ENCODE results near the gene CES4A.
A peak's percentile ranks its signal among the peaks of the same experiment; 100 is the strongest.

CES4A gene

GRCh38 chr16:67017810-67018488, 29.6 kb downstream of the CES4A start:
- no peaks in the 10 kb centered on the region for H3K36me3 ChIP-seq (ENCODE audit: control insufficient read depth, insufficient read depth, low read length)
- peaks cover 35% of the 10 kb centered on the region for H3K27me3 ChIP-seq (ENCODE audit: control insufficient read depth, insufficient read depth, low read length)
- H3K9ac ChIP-seq (ENCODE audit: low read length), result no peak overlapping the region
- H3K4me3 ChIP-seq (ENCODE audit: low read length), result no peak overlapping the region
- H3K9me3 ChIP-seq (ENCODE audit: control insufficient read depth, low read length), result no peaks in the 10 kb centered on the region
- peaks cover 17% of the 10 kb centered on the region for H3K4me1 ChIP-seq (ENCODE audit: control insufficient read depth, insufficient read depth, low read length)

DNA sequence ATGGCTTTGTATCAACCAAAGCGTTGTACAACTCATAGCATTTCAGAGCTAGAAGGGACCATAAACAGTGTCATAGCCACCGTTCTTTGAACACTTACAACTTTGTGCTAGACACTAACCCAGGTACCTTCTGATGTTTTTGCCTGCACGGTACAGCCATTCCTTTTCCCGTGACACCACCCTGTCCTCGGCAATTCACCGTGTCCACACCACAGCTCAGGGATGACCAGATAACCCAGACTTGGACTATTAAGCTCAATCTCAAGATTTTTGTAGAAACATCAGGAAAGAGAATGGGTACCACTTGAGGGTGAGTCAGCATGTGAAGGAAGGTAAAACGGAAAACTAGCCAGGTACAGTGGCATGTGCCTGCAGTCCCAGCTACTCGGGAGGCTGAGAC, 30.8 kb downstream of the CES4A start:
- Histone ChIP-seq H3K27me3 (ENCODE audit: control insufficient read depth, insufficient read depth, low read length) (peaks cover 24% of the 10 kb centered on the region), H3K4me3 (ENCODE audit: low read length) (no peak overlapping the region), H3K4me1 (ENCODE audit: control insufficient read depth, insufficient read depth, low read length) (peaks cover 25% of the 10 kb centered on the region), H3K36me3 (ENCODE audit: control insufficient read depth, insufficient read depth, low read length) (no peaks in the 10 kb centered on the region), H3K9me3 (ENCODE audit: control insufficient read depth, low read length) (no peaks in the 10 kb centered on the region), H3K9ac (ENCODE audit: low read length) (no peak overlapping the region)

DNA sequence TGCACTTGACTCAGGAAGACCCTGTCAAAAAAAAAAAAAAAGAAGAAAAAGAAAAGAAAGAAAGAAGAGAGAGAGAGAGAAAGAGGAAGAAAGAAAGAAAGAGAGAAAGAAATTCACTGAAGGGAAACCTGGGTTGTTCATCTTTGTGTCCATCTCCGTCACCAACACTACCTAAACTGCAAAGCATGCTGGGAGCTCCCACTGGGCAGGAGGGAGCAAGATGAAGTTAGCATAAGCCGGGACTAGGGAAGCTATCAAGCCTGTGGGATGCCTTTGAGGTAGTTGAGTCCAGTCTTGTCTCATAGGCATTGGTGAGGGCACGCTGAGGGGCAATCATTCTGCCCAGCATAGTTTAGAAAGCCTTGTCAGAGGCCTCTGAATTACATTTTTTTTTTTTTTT, 32.9 kb downstream of the CES4A start:
- Histone ChIP-seq H3K27me3 (ENCODE audit: control insufficient read depth, insufficient read depth, low read length) (peaks cover 9% of the 10 kb centered on the region), H3K9ac (ENCODE audit: low read length) (no peak overlapping the region), H3K4me1 (ENCODE audit: control insufficient read depth, insufficient read depth, low read length) (peaks cover 21% of the 10 kb centered on the region), H3K9me3 (ENCODE audit: control insufficient read depth, low read length) (no peaks in the 10 kb centered on the region), H3K4me3 (ENCODE audit: low read length) (no peak overlapping the region), H3K36me3 (ENCODE audit: control insufficient read depth, insufficient read depth, low read length) (no peaks in the 10 kb centered on the region)

DNA sequence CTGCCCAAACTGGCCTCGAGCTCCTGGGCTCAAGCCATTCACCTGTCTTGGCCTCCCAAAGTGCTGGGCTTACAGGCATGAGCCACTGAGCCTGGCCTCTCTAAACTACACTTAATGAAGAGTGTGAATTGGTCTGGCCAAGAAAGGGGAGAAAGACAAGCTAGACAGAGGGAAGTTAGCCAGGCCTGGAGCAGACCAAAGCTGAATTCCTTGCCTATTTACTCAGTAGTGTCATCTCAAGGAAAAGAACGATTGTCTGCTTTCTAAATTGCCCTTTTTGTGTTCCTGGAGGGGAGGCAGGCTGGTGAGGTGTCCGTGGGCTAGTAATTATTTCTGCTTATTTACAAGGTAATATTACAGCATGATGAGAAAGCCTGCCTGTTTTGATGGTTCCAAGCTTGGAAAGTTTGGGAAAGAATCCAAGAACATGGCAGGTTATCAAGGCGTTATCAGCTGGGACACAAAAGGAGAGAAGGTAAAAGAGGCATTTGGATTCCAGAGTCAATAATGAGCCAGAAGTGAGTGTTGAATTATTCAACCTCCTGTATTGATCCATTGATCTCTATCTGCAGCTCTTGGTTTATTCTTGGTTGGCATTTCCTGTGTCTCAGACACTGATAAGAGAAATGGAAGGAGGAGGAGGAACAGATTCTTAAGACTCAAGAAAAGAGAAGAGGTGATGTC, 34.3 kb downstream of the CES4A start:
- Histone ChIP-seq H3K36me3 (ENCODE audit: control insufficient read depth, insufficient read depth, low read length) (no peaks in the 10 kb centered on the region), H3K4me3 (ENCODE audit: low read length) (no peak overlapping the region), H3K4me1 (ENCODE audit: control insufficient read depth, insufficient read depth, low read length) (peaks cover 21% of the 10 kb centered on the region), H3K9me3 (ENCODE audit: control insufficient read depth, low read length) (no peaks in the 10 kb centered on the region), H3K9ac (ENCODE audit: low read length) (no peak overlapping the region), H3K27me3 (ENCODE audit: control insufficient read depth, insufficient read depth, low read length) (peaks cover 6% of the 10 kb centered on the region)

DNA sequence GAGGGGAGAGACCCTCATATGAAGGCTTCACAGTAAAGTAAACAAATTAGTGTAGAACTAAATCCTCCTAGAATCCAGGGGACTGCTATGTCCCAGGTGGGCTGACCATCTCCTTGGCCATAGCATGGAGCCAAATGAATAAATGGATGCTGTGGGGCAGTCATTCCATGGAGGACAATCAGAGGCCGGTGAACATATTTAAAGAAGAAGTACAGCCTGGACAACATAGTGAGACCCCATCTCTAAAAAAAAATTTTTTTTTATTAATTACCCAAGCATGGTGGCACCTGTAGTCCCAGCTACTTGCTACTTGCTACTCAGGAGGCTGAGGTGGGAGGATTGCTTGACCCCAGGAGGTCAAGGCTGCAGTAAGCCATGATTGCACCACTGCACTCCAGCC, 35.3 kb downstream of the CES4A start:
- H3K4me3 ChIP-seq (ENCODE audit: low read length), result no peak overlapping the region
- no peaks in the 10 kb centered on the region for H3K9me3 ChIP-seq (ENCODE audit: control insufficient read depth, low read length)
- no peak overlapping the region for H3K9ac ChIP-seq (ENCODE audit: low read length)
- H3K27me3 ChIP-seq (ENCODE audit: control insufficient read depth, insufficient read depth, low read length), result peaks cover 6% of the 10 kb centered on the region
- no peaks in the 10 kb centered on the region for H3K36me3 ChIP-seq (ENCODE audit: control insufficient read depth, insufficient read depth, low read length)
- peaks cover 27% of the 10 kb centered on the region for H3K4me1 ChIP-seq (ENCODE audit: control insufficient read depth, insufficient read depth, low read length)

DNA sequence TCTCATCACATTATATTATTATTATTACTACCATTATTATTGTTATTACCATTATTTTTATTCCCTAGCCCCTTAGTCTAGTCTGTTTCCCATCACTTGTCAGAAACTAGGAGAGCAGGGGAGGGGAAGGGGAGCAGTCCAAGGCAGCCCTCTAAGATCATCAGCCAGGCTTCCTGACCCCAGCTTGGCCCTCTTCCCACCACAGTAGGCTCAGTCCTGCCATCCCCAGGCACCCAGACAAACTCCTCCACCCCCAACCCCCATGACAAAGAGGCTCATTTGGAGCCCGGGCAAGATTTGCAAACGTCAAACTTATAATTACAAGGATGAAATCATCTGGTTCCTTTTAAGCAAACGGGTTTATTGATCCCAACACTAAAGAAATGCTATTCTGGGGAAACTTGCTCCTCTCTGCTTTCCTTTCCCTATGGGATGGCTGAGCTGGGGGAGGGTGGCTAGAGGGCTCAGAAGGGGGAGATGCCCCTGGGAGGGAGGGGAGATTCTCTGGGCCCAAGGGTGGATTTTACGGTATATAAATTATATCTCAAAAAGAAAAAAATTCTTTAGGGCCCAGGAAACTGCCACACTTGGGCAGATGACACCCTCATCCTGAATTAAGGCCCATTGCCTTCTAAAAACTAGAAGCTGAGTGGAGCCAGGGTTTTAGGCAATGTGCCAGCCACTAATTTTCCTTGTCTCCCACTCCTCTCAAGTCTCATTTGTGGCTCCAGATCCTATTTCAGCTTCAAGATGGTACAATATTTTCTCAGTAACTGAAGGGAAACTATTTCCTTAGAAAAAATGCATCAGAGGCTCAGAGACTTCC, 36.2 kb downstream of the CES4A start:
- no peak overlapping the region for H3K9ac ChIP-seq (ENCODE audit: low read length)
- H3K4me3 ChIP-seq (ENCODE audit: low read length), result no peak overlapping the region
- H3K36me3 ChIP-seq (ENCODE audit: control insufficient read depth, insufficient read depth, low read length), result no peaks in the 10 kb centered on the region

DNA sequence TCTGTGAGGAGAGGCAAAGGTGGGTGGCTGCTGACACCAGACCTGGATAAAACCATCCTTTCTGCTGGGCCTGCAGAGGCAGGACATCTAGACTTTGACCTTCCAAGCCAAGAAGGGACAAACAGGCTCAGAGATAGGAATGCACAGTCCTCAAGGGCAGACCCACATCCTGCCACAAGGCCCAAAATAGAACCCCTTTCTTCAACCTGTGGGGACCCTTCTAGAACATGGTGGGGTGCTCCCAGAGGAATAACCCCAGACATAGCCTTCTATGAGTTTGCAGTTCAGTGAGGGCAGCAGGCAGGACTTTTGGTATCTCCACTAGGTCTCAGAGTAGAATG, 36.8 kb downstream of the CES4A start:
- no peaks in the 10 kb centered on the region for H3K36me3 ChIP-seq (ENCODE audit: control insufficient read depth, insufficient read depth, low read length)
- no peaks in the 10 kb centered on the region for H3K9me3 ChIP-seq (ENCODE audit: control insufficient read depth, low read length)
- no peak overlapping the region for H3K4me3 ChIP-seq (ENCODE audit: low read length)
- peaks cover 6% of the 10 kb centered on the region for H3K27me3 ChIP-seq (ENCODE audit: control insufficient read depth, insufficient read depth, low read length)
- peaks cover 28% of the 10 kb centered on the region for H3K4me1 ChIP-seq (ENCODE audit: control insufficient read depth, insufficient read depth, low read length)
- no peak overlapping the region for H3K9ac ChIP-seq (ENCODE audit: low read length)

More for the DNA sequence above, 36.2 kb downstream of the CES4A start:
- no peaks in the 10 kb centered on the region for H3K9me3 ChIP-seq (ENCODE audit: control insufficient read depth, low read length)
- H3K27me3 ChIP-seq (ENCODE audit: control insufficient read depth, insufficient read depth, low read length), result peaks cover 6% of the 10 kb centered on the region
- peaks cover 28% of the 10 kb centered on the region for H3K4me1 ChIP-seq (ENCODE audit: control insufficient read depth, insufficient read depth, low read length)

DNA sequence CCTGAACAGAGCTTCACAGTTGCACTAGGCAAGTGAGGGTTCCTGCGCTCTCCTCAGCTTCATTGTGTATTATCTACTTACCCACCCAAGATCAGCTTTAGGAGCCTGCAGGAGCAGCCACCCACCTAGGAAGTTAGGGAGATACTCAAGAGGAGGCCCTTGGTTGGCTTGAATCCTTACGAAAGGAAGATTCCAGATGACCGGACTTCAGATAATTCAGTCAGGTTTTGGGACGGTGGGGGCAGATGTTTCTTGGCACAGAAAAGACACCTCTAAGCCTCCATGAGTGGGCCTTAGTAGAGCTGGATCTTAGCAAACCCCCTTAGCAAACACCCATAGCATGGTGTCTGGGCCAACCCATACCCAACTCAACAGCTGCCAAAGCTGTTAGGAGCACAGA, 38.2 kb downstream of the CES4A start:
- H3K9me3 ChIP-seq (ENCODE audit: control insufficient read depth, low read length), result no peaks in the 10 kb centered on the region
- no peak overlapping the region for H3K9ac ChIP-seq (ENCODE audit: low read length)
- H3K36me3 ChIP-seq (ENCODE audit: control insufficient read depth, insufficient read depth, low read length), result no peaks in the 10 kb centered on the region
- no peak overlapping the region for H3K4me3 ChIP-seq (ENCODE audit: low read length)
- peaks cover 33% of the 10 kb centered on the region for H3K4me1 ChIP-seq (ENCODE audit: control insufficient read depth, insufficient read depth, low read length)
- H3K27me3 ChIP-seq (ENCODE audit: control insufficient read depth, insufficient read depth, low read length), result no peaks in the 10 kb centered on the region

DNA sequence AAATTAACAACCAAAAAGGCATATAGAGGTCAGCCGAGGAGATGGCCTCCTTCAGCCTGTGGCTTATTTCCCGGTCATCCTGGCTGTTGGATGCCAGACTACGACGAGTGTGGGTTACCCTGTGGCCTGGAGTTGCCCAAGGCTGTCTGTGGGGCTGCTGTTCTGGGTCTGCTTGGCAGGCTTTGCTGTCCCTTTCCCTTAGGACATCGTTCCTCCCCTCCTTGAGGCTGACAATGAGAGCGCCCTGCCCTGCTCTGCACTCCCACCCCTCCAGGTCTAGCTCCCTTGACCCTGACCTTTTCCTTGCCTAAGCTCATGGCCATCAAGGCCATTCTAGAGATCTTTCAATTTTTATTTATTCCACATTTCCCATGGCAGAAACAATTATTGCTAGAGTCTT, 38.7 kb downstream of the CES4A start:
- no peaks in the 10 kb centered on the region for H3K9me3 ChIP-seq (ENCODE audit: control insufficient read depth, low read length)

GRCh38 chr16:67028167-67028695, 39.8 kb downstream of the CES4A start:
- Histone ChIP-seq H3K36me3 (ENCODE audit: control insufficient read depth, insufficient read depth, low read length) (no peaks in the 10 kb centered on the region), H3K4me1 (ENCODE audit: control insufficient read depth, insufficient read depth, low read length) (peaks cover 29% of the 10 kb centered on the region), H3K27me3 (ENCODE audit: control insufficient read depth, insufficient read depth, low read length) (no peaks in the 10 kb centered on the region), H3K9me3 (ENCODE audit: control insufficient read depth, low read length) (no peaks in the 10 kb centered on the region), H3K9ac (ENCODE audit: low read length) (peak overlapping the region; percentile 97), H3K4me3 (ENCODE audit: low read length) (peak overlapping the region; percentile 96)

More for the DNA sequence above, 38.7 kb downstream of the CES4A start:
- H3K4me1 ChIP-seq (ENCODE audit: control insufficient read depth, insufficient read depth, low read length), result peaks cover 37% of the 10 kb centered on the region
- no peaks in the 10 kb centered on the region for H3K27me3 ChIP-seq (ENCODE audit: control insufficient read depth, insufficient read depth, low read length)
- no peak overlapping the region for H3K4me3 ChIP-seq (ENCODE audit: low read length)
- H3K36me3 ChIP-seq (ENCODE audit: control insufficient read depth, insufficient read depth, low read length), result no peaks in the 10 kb centered on the region
- no peak overlapping the region for H3K9ac ChIP-seq (ENCODE audit: low read length)

GRCh38 chr16:67028696-67029253, 40.4 kb downstream of the CES4A start, which contains the start of gene CBFB:
TSS of gene CBFB (plus strand) at chr16:67029149. CDS start at chr16:67029408, 259 bp downstream.
- H3K36me3 ChIP-seq (ENCODE audit: control insufficient read depth, insufficient read depth, low read length), result no peaks in the 10 kb centered on the region
- H3K4me1 ChIP-seq (ENCODE audit: control insufficient read depth, insufficient read depth, low read length), result peaks cover 24% of the 10 kb centered on the region
- H3K9me3 ChIP-seq (ENCODE audit: control insufficient read depth, low read length), result no peaks in the 10 kb centered on the region
- peak within 1 kb of the TSS; percentile 97 for H3K9ac ChIP-seq (ENCODE audit: low read length)
- peak within 1 kb of the TSS; percentile 96 for H3K4me3 ChIP-seq (ENCODE audit: low read length)
- H3K27me3 ChIP-seq (ENCODE audit: control insufficient read depth, insufficient read depth, low read length), result no peaks in the 10 kb centered on the region

All from mucosa of stomach (tissue), 1 donor.